ENCODE measurements around the gene FBXL19.

Gene FBXL19

DNA sequence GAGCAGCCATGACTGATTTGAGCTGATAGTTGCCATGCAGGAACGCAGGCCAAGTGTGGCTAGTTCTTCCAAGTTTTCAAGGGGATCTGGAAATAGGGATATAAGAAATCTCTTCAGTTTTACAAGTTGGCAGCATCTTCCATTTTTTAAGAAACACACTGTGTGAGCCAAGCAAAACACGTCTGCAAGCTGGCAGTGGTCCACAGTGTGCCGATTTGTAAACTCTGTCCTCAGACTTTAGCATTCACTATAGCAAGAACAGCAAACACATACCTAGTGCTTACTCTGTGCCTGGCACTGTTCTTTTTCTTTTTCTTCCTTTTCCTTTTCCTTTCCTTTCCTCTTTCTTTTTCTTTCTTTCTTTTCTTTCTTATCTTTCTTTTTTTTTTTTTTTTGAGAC is 28.4 kb downstream of the FBXL19 start:
- no peak for DNase-seq (ENCODE audit: low spot score)
- ChIA-PET CTCF (interaction anchor here (0.6 kb wide), 1 partner anchor 148 kb away, joined by 3 read pairs; no protein-coding TSS in a partner anchor), POLR2A (ENCODE audit: low non-redundant PET) (no interaction called here)
- peak overlapping the region; percentile 98 for H3K27ac ChIP-seq
- TF ChIP-seq, protein P1, sequence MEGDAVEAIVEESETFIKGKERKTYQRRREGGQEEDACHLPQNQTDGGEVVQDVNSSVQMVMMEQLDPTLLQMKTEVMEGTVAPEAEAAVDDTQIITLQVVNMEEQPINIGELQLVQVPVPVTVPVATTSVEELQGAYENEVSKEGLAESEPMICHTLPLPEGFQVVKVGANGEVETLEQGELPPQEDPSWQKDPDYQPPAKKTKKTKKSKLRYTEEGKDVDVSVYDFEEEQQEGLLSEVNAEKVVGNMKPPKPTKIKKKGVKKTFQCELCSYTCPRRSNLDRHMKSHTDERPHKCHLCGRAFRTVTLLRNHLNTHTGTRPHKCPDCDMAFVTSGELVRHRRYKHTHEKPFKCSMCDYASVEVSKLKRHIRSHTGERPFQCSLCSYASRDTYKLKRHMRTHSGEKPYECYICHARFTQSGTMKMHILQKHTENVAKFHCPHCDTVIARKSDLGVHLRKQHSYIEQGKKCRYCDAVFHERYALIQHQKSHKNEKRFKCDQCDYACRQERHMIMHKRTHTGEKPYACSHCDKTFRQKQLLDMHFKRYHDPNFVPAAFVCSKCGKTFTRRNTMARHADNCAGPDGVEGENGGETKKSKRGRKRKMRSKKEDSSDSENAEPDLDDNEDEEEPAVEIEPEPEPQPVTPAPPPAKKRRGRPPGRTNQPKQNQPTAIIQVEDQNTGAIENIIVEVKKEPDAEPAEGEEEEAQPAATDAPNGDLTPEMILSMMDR (conservative IDR thresholded peaks at IDR 0.05; ENCODE audit: low read depth), result no peak

DNA sequence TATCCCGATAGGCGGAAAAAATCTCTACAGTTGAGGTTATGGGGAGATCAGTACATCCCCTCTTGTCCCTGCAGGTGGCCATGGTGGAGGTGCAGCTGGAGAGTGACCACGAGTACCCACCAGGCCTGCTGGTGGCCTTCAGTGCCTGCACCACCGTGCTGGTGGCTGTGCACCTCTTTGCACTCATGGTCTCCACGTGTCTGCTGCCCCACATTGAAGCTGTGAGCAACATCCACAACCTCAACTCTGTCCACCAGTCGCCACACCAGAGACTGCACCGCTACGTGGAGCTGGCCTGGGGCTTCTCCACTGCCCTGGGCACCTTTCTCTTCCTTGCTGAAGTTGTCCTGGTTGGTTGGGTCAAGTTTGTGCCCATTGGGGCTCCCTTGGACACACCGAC is 29.7 kb downstream of the FBXL19 start:
- TF ChIP-seq, protein P1 (conservative IDR thresholded peaks at IDR 0.05; ENCODE audit: low read depth), result no peak
- H3K27ac ChIP-seq, result peak overlapping the region; percentile 98
- POLR2A ChIA-PET (ENCODE audit: low non-redundant PET), result interaction anchor here (0.5 kb wide), 1 partner anchor 199 kb away, joined by 3 read pairs; no protein-coding TSS in a partner anchor
- no peak for DNase-seq (ENCODE audit: low spot score)
- CTCF ChIA-PET, result interaction anchor here (0.7 to 1.4 kb wide), 5 partner anchors 11 to 519 kb away, joined by 3 to 5 read pairs (median 4); partner anchors contain the start of genes HSD3B7 and TGFB1I1

DNA sequence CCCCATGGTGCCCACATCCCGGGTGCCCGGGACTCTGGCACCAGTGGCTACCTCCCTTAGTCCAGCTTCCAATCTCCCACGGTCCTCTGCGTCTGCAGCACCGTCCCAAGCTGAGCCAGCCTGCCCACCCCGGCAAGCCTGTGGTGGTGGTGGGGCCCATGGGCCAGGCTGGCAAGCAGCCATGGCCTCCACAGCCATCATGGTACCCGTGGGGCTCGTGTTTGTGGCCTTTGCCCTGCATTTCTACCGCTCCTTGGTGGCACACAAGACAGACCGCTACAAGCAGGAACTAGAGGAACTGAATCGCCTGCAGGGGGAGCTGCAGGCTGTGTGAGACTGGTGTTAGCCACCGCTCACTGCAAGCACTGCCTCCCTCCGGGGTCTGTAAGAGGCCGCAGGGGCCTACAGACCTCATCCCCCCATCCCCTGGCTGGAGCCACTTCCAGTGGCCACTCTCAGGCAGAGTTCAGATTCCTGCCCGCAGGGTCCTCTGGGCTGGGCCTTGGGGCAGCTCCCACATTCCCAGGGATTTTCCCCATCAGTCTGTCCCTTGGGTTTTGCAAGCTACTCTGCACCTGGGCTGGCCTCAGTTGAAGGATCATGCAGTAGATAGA is 30.2 kb downstream of the FBXL19 start:
- DNase-seq (ENCODE audit: low spot score), result no peak
- ChIA-PET POLR2A (ENCODE audit: low non-redundant PET) (no interaction called here), CTCF (interaction anchor here (0.6 to 1.4 kb wide), 9 partner anchors 11 to 518 kb away, joined by 3 to 5 read pairs (median 4); partner anchors contain the start of genes HSD3B7 and TGFB1I1)
- TF ChIP-seq, protein P1 (conservative IDR thresholded peaks at IDR 0.05; ENCODE audit: low read depth), result peak; percentile 59; the same call in 1 of the 2 replicates
- H3K27ac ChIP-seq, result peak overlapping the region; percentile 98

DNA sequence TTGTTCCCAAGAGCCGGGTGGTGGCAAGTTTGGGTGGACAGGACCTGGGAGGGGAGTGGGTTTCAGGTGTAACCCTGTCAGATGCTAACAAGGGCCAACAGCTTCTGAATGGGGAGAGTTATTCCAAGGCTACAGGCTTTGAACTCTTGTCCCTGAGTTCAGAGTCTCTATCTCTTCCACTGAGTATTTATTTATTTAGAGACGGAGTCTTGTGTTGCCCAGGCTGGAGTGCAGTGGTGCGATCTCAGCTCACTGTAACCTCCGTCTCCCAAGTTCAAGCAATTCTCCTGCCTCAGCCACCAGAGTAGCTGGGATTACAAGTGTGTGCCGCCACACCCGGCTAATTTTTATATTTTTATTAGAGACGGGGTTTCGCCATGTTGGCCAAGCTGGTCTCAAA is 31.6 kb downstream of the FBXL19 start:
- H3K27ac ChIP-seq, result peak overlapping the region; percentile 98
- DNase-seq (ENCODE audit: low spot score), result no peak
- TF ChIP-seq, protein P1 (conservative IDR thresholded peaks at IDR 0.05; ENCODE audit: low read depth), result no peak
- CTCF ChIA-PET, result interaction anchor here (1.4 kb wide), 1 partner anchor 30 kb away, joined by 4 read pairs; the partner anchor contains the start of gene HSD3B7
- POLR2A ChIA-PET (ENCODE audit: low non-redundant PET), result no interaction called here

DNA sequence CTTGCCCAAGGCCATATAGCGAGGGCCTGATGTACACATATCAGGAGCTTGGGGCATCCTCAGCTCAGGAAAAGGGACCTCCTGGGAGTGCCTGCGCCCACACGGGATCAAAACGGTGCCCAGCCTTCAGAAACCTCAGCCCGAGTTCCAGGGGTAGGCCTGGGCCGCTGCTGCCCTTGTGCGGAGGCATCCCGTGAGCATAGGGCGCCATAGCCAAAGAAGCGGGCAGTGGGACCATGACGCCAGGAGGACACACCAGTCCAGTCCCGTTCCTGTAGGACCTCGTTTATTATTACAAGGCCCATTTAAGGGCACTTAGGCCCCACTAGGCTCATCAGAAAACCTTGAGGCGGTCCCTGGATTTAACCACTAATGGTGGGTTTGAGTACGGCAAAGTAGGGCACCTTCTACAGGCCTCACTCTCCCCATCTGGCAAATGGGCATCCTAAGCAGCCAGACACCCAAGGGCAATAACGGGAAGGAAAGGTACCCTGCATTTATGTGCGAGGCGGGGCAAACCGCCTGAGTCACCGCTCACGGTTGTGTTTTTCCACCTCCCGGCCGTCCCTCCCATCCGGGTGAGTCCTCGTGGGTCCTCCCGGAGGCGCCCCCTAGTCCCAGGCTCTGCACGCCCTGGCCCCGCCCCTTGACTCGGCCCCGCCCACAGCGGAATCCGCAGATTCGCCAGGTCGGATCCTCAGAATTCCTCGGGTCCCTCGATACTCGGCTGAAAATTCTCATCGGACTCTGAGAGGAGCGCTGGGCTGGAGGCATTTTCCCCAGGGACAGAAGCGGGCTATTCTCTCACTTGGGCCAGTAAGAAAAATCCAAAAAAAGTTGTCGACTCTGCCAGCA is 33.5 kb downstream of the FBXL19 start:
- CTCF ChIA-PET, result no interaction called here
- peak; percentile 89 for DNase-seq (ENCODE audit: low spot score)
- TF ChIP-seq, protein P1 (conservative IDR thresholded peaks at IDR 0.05; ENCODE audit: low read depth), result no peak
- H3K27ac ChIP-seq, result peak overlapping the region; percentile 99
- POLR2A ChIA-PET (ENCODE audit: low non-redundant PET), result no interaction called here

DNA sequence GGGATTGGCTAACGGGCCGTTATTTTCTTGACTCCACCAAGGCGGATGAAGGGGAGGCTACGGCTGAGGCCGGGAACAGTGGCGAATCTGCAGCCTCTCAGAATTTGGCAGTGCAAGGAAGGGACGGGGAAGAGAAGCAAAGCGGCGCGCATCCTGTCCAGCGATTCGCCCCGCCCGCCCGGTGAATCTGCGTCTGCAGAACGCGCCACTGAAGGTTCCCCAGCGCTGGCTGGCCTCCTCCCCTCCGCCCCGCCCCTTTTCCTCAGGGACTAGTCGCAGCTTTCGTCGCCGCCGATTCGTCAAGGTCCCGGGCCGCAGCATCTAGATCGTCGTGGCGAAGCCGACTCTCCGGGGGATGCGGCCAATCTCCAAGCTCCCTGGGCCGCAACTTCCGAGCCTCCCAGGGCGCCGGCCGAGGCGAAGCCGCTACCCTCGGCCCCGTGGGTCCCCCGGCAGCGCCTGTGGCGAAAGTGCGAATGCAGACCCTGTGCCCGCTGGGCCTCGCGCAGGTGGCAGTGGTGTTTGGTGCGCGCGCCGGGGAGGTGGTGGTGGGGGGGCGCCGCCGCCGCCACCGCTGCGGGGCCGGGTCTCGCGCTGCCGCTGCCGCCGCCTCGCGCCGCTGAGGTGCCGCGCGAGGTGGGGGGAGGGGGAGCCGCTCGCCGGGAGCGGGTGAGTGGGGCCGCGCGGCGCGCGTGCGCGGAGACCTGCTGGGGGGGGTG is 34.2 kb downstream of the FBXL19 start, which contains the start of gene SETD1A:
TSS of gene SETD1A (plus strand) at position 299 of the 719 bp plus-strand sequence. CDS start 978 bp downstream, outside the sequence.
- ChIA-PET POLR2A (ENCODE audit: low non-redundant PET) (no interaction called here), CTCF (no interaction called here)
- peak; percentile 95 for DNase-seq (ENCODE audit: low spot score)
- peak within 1 kb of the TSS; percentile 99 for H3K27ac ChIP-seq
- TF ChIP-seq, protein P1 (conservative IDR thresholded peaks at IDR 0.05; ENCODE audit: low read depth), result no peak
